HG03103 (cell line): ENCODE measurements around the gene GEMIN7.

ENCODE experiments used
- ATAC-seq: cut with Tn5 transposase; IDR thresholded peaks from one replicate; pipeline ENCODE4 v1.9.1; 2021; ENCODE audit warnings: low read depth; ENCODE audit not compliant: unreplicated experiment

Gene GEMIN7

GRCh38 chr19:45082170-45082569 is 3.1 kb downstream of the GEMIN7 start:
- no peak for ATAC-seq

GRCh38 chr19:45086480-45086879 is 7.4 kb downstream of the GEMIN7 start:
- no peak for ATAC-seq

- no peak for ATAC-seq
Measured at GRCh38 chr19:45087531-45087930, 8.5 kb downstream of the GEMIN7 start.

GRCh38 chr19:45090034-45090433 is 11.0 kb downstream of the GEMIN7 start:
- no peak for ATAC-seq

- ATAC-seq, result no peak
Measured at GRCh38 chr19:45090606-45091005, 11.5 kb downstream of the GEMIN7 start.

GRCh38 chr19:45091031-45091923 is 12.2 kb downstream of the GEMIN7 start:
- peak; percentile 55 for ATAC-seq

GRCh38 chr19:45092747-45093678 is 14.0 kb downstream of the GEMIN7 start, which contains the start of gene PPP1R37:
TSS of gene PPP1R37 (plus strand) at chr19:45093179. CDS start at chr19:45093326, 147 bp downstream.
- peak; percentile 54 for ATAC-seq

GRCh38 chr19:45094137-45094536 is 15.1 kb downstream of the GEMIN7 start:
- ATAC-seq, result no peak

GRCh38 chr19:45094707-45095106 is 15.6 kb downstream of the GEMIN7 start:
- ATAC-seq, result no peak

- no peak for ATAC-seq
Measured at GRCh38 chr19:45095496-45096413, 16.7 kb downstream of the GEMIN7 start.

- ATAC-seq, result no peak
Measured at GRCh38 chr19:45096700-45097099, 17.6 kb downstream of the GEMIN7 start.

GRCh38 chr19:45097450-45097775 is 18.4 kb downstream of the GEMIN7 start:
- no peak for ATAC-seq

- no peak for ATAC-seq
Measured at GRCh38 chr19:45097776-45098520, 18.9 kb downstream of the GEMIN7 start.

GRCh38 chr19:45098521-45099466 is 19.7 kb downstream of the GEMIN7 start:
- no peak for ATAC-seq

- no peak for ATAC-seq
Measured at GRCh38 chr19:45099467-45100191, 20.6 kb downstream of the GEMIN7 start.

GRCh38 chr19:45100201-45100600 is 21.1 kb downstream of the GEMIN7 start:
- no peak for ATAC-seq

- ATAC-seq, result no peak
Measured at GRCh38 chr19:45100846-45101252, 21.8 kb downstream of the GEMIN7 start.

- ATAC-seq, result no peak
Measured at GRCh38 chr19:45101806-45102205, 22.7 kb downstream of the GEMIN7 start.
